Keratinocyte (primary cell): ENCODE data around the gene PGC. TPM values are rescaled to one million over a fixed set of nuclear protein-coding genes. Genes with fewer than 3 reads are reported as not detected.

Experiments used
- DNase-seq: peaks from one replicate; pipeline ENCODE4 v3.0.0-alpha.2; 2011; ENCODE audit warnings: low read depth, missing footprints, low spot score
- FAIRE-seq: peaks from 2 replicates; lab custom pipeline; 2011; peaks lifted over from hg19 to GRCh38; lab: Jason Lieb, UNC
- H2AFZ ChIP-seq: 2 replicates; pipeline ENCODE4 v1.6.0; 2012; ENCODE audit warnings: low read length, control low read depth, inconsistent platforms; ENCODE audit not compliant: control insufficient read depth
- H3K27ac ChIP-seq: 2 replicates; pipeline ENCODE4 v1.5.1; 2011; ENCODE audit warnings: low read length; ENCODE audit not compliant: control insufficient read depth, insufficient read depth
- H3K27me3 ChIP-seq: 3 replicates; pipeline ENCODE4 v1.6.0; 2011; ENCODE audit warnings: low read length; ENCODE audit not compliant: control insufficient read depth, insufficient read depth; ENCODE audit errors: extremely low read depth
- H3K36me3 ChIP-seq, 2 experiments: 2 replicates in 1 of 2; 3 replicates in 1 of 2; pipeline ENCODE4 v1.5.1; 2011; ENCODE audit warnings: low read length in 2 of 2, mild to moderate bottlenecking in 1 of 2; ENCODE audit not compliant: control insufficient read depth in 2 of 2, insufficient read depth in 2 of 2; ENCODE audit errors: extremely low read depth in 1 of 2
- H3K4me1 ChIP-seq: 3 replicates; pipeline ENCODE4 v1.5.1; 2011; ENCODE audit warnings: low read length; ENCODE audit not compliant: control insufficient read depth, insufficient read depth; ENCODE audit errors: extremely low read depth
- H3K4me2 ChIP-seq: 3 replicates; pipeline ENCODE4 v1.6.0; 2011; ENCODE audit warnings: low read depth, low read length; ENCODE audit not compliant: control insufficient read depth, insufficient read depth; ENCODE audit errors: extremely low read depth
- H3K4me3 ChIP-seq, 3 experiments: fragments of 200-600 bp in 1 of 3; sonication (generic) in 1 of 3; 2 replicates in 2 of 3; 3 replicates in 1 of 3; pipeline ENCODE4 v1.5.1; 2011 to 2016; ENCODE audit warnings: low read length in 3 of 3, mild to moderate bottlenecking in 3 of 3, control low read depth in 2 of 3, inconsistent platforms in 1 of 3, low read depth in 1 of 3, mixed read lengths in 1 of 3, mixed run types in 1 of 3, moderate library complexity in 1 of 3; ENCODE audit not compliant: control insufficient read depth in 2 of 3, insufficient read depth in 2 of 3; ENCODE audit errors: extremely low read depth in 1 of 3
- H3K79me2 ChIP-seq: 2 replicates; pipeline ENCODE4 v1.6.0; 2012; ENCODE audit warnings: low read length; ENCODE audit not compliant: control insufficient read depth, insufficient read depth
- H3K9ac ChIP-seq: 3 replicates; pipeline ENCODE4 v1.6.0; 2011; ENCODE audit warnings: low read length; ENCODE audit not compliant: control insufficient read depth, insufficient read depth; ENCODE audit errors: extremely low read depth
- H3K9me1 ChIP-seq: 3 replicates; pipeline ENCODE4 v1.6.0; 2011; ENCODE audit warnings: low read length; ENCODE audit not compliant: control insufficient read depth, insufficient read depth; ENCODE audit errors: extremely low read depth
- H3K9me3 ChIP-seq: 2 replicates; pipeline ENCODE4 v1.5.1; 2012; ENCODE audit warnings: low read depth, low read length; ENCODE audit not compliant: control insufficient read depth
- H4K20me1 ChIP-seq: 3 replicates; pipeline ENCODE4 v1.6.0; 2011; ENCODE audit warnings: low read length; ENCODE audit not compliant: control insufficient read depth, insufficient read depth; ENCODE audit errors: extremely low read depth
- CTCF ChIP-seq, 3 experiments: IDR thresholded peaks in 1 of 3; conservative IDR thresholded peaks in 1 of 3; optimal IDR thresholded peaks in 1 of 3; 2 replicates in 2 of 3; 3 replicates in 1 of 3; pipeline versions ENCODE3 to v1.5.1; 2011; ENCODE audit warnings: low read length in 3 of 3, mild to moderate bottlenecking in 3 of 3, moderate library complexity in 2 of 3, control low read depth in 1 of 3, inconsistent platforms in 1 of 3; ENCODE audit not compliant: insufficient read depth in 2 of 3; ENCODE audit errors: extremely low read depth in 1 of 3
- EZH2 ChIP-seq: IDR thresholded peaks from one replicate; pipeline ENCODE4 v1.6.1; 2012; ENCODE audit warnings: inconsistent platforms, mild to moderate bottlenecking, low read length, moderate library complexity
- dilution Hi-C: fragments of 300-500 bp; cut with MboI; formaldehyde crosslinking; loops from one replicate; pipeline ENCODE4 v1.7.0; 2020; ENCODE audit warnings: low sequenced_read_pairs; ENCODE audit not compliant: extremely low pct_ligation_motif_present
- polyA plus RNA-seq, 5 experiments: library from polyadenylated mRNA; depleted of rRNA in 3 of 5; stranded (reverse) in 3 of 5; stranded (forward) in 1 of 5; unstranded in 1 of 5; fragments of >200 nt; gene quantifications; 1 replicate in 1 of 5; 2 replicates in 3 of 5; 3 replicates in 1 of 5; pipeline versions ENCODE4 v1.2.1 to v1.2.3, GENCODE V29; 2011 to 2012; ENCODE audit warnings: missing spikeins in 2 of 5, low read depth in 1 of 5, low replicate concordance in 1 of 5

The PGC gene
- polyA plus RNA-seq, 1 donor (not counting 4 experiments of a cell fraction or from before 2014, with no cell fraction given): not detected

- H2AFZ ChIP-seq: no peak overlapping the region
- dilution Hi-C loops: no loop called here
- no peak for DNase-seq
These were observed 34.2 kb upstream of the PGC start for GRCh38 chr6:41781366-41781730.

DNA sequence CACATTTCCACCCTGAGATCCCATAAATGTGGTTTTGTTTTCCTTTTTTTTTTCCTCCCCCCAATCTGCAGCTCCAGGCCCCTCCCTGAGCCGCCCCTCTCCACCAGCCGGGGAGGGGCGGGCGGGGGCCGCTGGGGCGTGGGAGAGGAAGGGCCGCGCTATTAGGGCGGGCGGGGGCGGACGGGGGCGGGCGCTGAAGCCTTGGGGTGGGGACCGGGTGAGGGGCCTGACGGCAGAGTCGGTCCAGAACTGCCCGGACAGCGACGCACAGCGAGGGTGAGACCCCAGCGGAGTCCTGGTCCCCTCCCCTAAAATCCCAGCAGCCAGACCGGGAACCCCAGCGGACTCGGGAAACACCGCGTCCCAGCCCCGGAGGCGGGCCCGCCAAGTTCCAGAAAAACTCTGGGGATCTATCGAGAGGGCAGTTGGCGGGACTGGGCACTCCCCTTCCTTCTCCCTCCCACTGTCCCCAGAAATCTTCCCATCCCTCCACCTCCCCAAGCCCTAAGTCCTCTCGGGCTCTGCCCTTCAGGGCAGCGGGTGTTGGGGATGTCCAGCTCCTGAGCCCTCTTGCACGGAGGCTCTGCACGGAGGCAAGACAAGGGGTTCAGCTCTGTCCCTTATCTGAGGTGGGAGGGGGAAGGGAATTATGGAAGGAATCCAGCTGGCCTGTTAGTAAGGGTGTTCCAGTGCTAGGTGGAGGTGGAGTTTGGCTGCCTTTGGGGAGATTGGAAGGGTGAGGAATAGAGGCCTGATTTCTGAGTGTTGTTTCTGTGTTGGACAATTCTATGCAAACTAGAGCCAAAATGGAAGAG is 33.6 kb upstream of the PGC start, which contains the start of gene PRICKLE4:
PRICKLE4 (plus strand) TSS at position 232 of the 815 bp plus-strand sequence. CDS start 2,692 bp downstream, outside the sequence.
- Histone ChIP-seq H2AFZ (peak within 1 kb of the TSS; percentile 61), H4K20me1 (no peaks in the 10 kb centered on the region), H3K4me1 (peaks cover 31% of the 10 kb centered on the region), H3K27ac (no peak within 1 kb of the TSS), H3K79me2 (no peaks in the 10 kb centered on the region), H3K36me3 (peaks cover 2 to 6% of the 10 kb centered on the region in 2 experiments), H3K9me1 (no peaks in the 10 kb centered on the region), H3K4me2 (peak within 1 kb of the TSS; percentile 87), H3K9me3 (no peaks in the 10 kb centered on the region), H3K4me3 (peak within 1 kb of the TSS; percentile 56 to 79 (median 67)), H3K27me3 (no peaks in the 10 kb centered on the region), H3K9ac (peak within 1 kb of the TSS; percentile 66)
- dilution Hi-C loops: no loop called here
- DNase-seq: no peak
- TF ChIP-seq CTCF (optimal IDR thresholded peaks at IDR 0.05 in 1 of 3, IDR thresholded peaks at IDR 0.05 in 1 of 3, conservative IDR thresholded peaks at IDR 0.05 in 1 of 3; ENCODE audit: extremely low read depth in 1 of 3, insufficient read depth in 2 of 3, low read length in 3 of 3) (no peak), EZH2 (no peak)
- no peak for FAIRE-seq

More at GRCh38 chr6:41781366-41781730, 34.2 kb upstream of the PGC start:
- H3K9me3 ChIP-seq: no peaks in the 10 kb centered on the region
- peaks cover 2 to 6% of the 10 kb centered on the region in 2 experiments for H3K36me3 ChIP-seq
- H3K9me1 ChIP-seq: no peaks in the 10 kb centered on the region
- H3K27ac ChIP-seq: no peak overlapping the region
- no peaks in the 10 kb centered on the region for H3K27me3 ChIP-seq
- peaks cover 35% of the 10 kb centered on the region for H3K4me1 ChIP-seq
- no peaks in the 10 kb centered on the region for H3K79me2 ChIP-seq
- no peak for TF ChIP-seq EZH2
- TF ChIP-seq CTCF (optimal IDR thresholded peaks at IDR 0.05 in 1 of 3, IDR thresholded peaks at IDR 0.05 in 1 of 3, conservative IDR thresholded peaks at IDR 0.05 in 1 of 3; ENCODE audit: extremely low read depth in 1 of 3, insufficient read depth in 2 of 3, low read length in 3 of 3): no peak
- H3K4me2 ChIP-seq: peak overlapping the region; percentile 87
- no peak for FAIRE-seq
- no peaks in the 10 kb centered on the region for H4K20me1 ChIP-seq
- H3K9ac ChIP-seq: no peak overlapping the region
- H3K4me3 ChIP-seq: peak overlapping the region in 1 of 3 experiments; percentile 67
